ENCODE data around the gene DUSP23.

DUSP23 gene

GRCh38 chr1:159783724-159784123, 3.0 kb downstream of the DUSP23 start:
- no peak for DNase-seq (ENCODE audit: low read depth)
- H3K4me3 ChIP-seq (ENCODE audit: low read depth, low read length) = no peak overlapping the region
- TF ChIP-seq CTCF (IDR thresholded peaks at IDR 0.05; ENCODE audit: control insufficient read depth, extremely low read depth, insufficient read depth) = no peak

- no peak overlapping the region for H3K4me3 ChIP-seq (ENCODE audit: low read depth, low read length)
- TF ChIP-seq CTCF (IDR thresholded peaks at IDR 0.05; ENCODE audit: control insufficient read depth, extremely low read depth, insufficient read depth) = no peak
- DNase-seq (ENCODE audit: low read depth) = no peak
These were observed 5.7 kb downstream of the DUSP23 start for GRCh38 chr1:159786465-159786864.

- H3K4me3 ChIP-seq (ENCODE audit: low read depth, low read length) = no peak overlapping the region
- TF ChIP-seq CTCF (IDR thresholded peaks at IDR 0.05; ENCODE audit: control insufficient read depth, extremely low read depth, insufficient read depth) = no peak
These were observed 6.2 kb downstream of the DUSP23 start for GRCh38 chr1:159786966-159787365.

GRCh38 chr1:159790237-159790917, 9.6 kb downstream of the DUSP23 start:
- peak; percentile 61 for TF ChIP-seq CTCF (IDR thresholded peaks at IDR 0.05; ENCODE audit: control insufficient read depth, extremely low read depth, insufficient read depth)
- no peak for DNase-seq (ENCODE audit: low read depth)
- H3K4me3 ChIP-seq (ENCODE audit: low read depth, low read length) = no peak overlapping the region

More at GRCh38 chr1:159786966-159787365, 6.2 kb downstream of the DUSP23 start:
- no peak for DNase-seq (ENCODE audit: low read depth)

- no peak for DNase-seq (ENCODE audit: low read depth)
- no peak for TF ChIP-seq CTCF (IDR thresholded peaks at IDR 0.05; ENCODE audit: control insufficient read depth, extremely low read depth, insufficient read depth)
- H3K4me3 ChIP-seq (ENCODE audit: low read depth, low read length) = no peak overlapping the region
These were observed 10.3 kb downstream of the DUSP23 start for GRCh38 chr1:159791031-159791430.

- H3K4me3 ChIP-seq (ENCODE audit: low read depth, low read length) = no peak overlapping the region
- no peak for TF ChIP-seq CTCF (IDR thresholded peaks at IDR 0.05; ENCODE audit: control insufficient read depth, extremely low read depth, insufficient read depth)
- no peak for DNase-seq (ENCODE audit: low read depth)
These were observed 10.7 kb downstream of the DUSP23 start for GRCh38 chr1:159791461-159791860.

GRCh38 chr1:159795534-159795933, 14.8 kb downstream of the DUSP23 start:
- H3K4me3 ChIP-seq (ENCODE audit: low read depth, low read length) = no peak overlapping the region
- no peak for DNase-seq (ENCODE audit: low read depth)
- no peak for TF ChIP-seq CTCF (IDR thresholded peaks at IDR 0.05; ENCODE audit: control insufficient read depth, extremely low read depth, insufficient read depth)
